ELF-1 (cell line): ENCODE data around the gene SLC1A4.

Experiments used
- DNase-seq: peaks from one replicate; pipeline ENCODE4 v3.0.0-alpha.2; 2016; ENCODE audit warnings: low read depth, low spot score

The SLC1A4 gene

DNA sequence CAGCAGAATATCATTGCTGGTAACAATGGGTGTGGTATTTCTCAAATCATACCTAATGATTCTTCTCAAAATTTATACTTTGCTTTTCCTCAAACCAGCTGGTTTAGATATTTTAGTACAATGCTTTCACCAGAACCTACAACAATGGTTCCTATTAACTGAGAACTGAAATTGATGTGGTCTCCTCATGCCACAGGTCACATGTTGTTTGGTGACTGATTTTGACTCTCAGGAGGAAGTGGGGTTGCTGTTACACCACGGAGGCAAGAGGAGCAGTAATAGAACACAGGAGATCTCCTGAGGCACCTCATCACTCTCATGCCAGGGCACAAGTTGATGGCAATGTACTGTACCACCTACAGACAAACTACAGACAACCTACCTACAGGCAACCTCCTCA, 64.0 kb downstream of the SLC1A4 start:
- DNase-seq = no peak

DNA sequence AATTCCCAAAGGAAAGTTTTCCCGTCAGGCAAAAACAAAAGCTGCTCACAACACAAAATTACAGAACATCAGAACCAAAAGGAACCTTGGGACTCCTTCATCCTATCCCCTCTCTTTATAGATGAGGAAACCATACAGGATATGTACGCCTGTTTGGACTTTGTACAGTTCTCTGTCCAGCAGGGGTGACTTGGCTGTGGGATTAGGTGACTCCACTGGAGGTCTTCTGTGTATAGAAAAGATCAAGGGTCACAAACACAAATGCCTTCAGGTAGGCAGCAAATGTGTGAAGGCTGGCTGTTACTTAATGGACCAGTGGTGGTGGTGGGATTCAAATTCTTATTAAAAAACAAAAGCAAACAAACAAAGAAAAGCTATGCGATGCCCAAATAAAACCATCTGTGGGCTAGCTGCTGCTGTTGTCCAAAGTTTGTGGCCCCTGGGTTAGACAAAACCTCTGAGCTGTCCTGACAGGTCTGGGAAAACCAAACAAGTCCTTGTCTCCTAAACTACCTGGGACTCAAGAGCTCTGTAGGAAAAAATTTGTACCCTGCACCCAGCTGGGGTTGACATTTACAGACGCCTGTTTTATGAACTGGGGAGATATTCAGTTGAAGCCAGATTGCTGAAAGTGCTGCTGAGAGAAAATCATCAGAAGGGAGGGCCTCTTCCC, 65.7 kb downstream of the SLC1A4 start:
- DNase-seq = no peak

DNA sequence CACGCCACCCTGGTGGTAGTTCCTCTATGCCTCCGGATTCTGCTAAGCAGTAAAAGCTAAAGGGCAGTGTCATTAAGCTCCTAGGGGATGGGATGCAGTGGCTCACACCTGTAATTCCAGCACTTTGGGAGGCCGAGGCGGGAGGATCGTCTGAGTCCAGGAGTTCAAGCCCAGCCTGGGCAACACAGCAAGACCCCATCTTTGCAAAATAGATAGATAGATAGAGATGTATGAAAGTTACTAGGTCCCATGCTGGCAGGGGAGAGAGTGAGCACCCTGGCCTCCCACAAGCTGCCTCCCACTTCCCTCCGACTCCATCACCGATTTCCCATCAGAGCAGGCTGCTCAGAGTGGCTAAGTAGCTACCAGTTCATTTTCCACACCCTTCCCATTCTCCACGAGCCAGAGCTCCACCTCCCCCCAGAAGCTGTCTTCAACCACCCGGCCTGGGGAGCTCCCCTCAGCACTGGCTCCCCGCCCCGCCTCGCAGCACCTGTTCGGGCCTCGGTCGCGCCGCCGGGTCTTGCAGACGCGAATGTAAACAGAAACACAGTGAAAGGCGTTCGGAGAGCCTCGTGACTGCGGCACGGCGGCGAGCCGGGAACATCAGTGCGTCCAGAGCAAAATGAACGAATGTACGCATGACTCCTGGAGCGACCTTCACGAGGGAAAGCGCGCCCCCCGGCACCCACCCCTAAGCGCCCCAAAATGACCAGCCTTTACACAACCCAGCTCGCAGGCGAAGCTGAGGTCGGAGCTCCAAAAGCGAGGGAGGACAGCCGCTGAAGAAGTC, 66.4 kb downstream of the SLC1A4 start:
- DNase-seq = peak; percentile 32

DNA sequence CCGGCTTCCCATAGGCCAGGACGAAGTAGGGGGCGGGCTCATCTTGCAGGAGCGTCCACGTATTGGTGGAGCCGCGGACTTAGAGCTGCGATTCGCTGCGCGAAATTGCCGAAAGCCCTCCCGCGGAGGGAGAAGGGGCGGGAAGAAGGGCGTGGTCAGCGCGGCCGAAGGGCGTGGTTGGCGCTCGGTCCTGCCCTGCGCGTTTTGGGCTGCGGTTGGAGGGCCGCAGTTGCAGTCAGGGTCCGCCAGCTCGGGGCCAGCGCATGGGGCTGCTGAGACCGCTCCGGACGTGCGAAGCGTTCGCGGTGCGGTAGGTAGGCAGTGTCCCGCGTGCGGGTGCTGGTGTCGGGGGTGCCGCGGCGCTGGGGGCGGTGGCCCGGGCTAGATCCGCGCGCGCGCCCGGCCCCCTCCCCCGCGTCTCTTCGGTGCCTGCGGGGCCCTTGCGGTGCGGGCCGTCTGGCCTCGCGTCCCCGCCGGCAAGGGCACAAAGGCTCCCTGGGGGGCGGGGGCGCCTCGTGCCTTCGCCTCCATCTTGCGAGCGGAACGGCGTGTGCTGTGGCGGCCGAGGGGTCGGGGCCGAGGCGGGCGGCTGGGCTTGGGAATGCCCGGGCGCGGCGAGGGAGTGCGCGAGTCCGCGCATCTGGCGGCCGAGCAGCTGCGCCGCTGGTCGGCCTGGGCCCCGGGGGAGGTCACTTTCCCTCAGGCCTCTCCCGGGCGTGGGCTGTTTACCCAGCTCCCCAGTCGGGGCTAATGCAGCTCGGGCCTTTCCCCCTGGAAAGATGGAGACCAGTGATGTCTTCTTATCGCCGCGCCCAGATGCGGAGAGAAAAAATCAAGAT, 67.2 kb downstream of the SLC1A4 start, which contains the start of gene CEP68:
CEP68 (plus strand) TSS at position 202 of the 839 bp plus-strand sequence. CDS start 13,029 bp downstream, outside the sequence.
- DNase-seq = peak; percentile 99

DNA sequence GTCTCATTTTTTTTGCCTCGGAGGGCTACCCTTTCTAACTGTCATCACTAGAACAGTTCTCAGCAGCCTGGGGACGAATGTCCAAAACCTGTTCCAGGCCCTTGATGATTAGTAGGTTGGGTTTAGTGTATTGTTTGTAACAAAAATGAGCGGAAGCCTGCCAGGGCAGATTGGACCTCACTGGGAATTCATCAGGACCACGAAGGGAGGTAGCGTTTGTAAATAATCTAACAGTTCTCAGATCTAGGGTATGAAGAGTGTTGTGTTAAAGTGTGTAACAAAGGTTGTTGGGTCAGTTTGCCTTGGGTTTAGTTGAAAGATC, 67.8 kb downstream of the SLC1A4 start:
- no peak for DNase-seq

DNA sequence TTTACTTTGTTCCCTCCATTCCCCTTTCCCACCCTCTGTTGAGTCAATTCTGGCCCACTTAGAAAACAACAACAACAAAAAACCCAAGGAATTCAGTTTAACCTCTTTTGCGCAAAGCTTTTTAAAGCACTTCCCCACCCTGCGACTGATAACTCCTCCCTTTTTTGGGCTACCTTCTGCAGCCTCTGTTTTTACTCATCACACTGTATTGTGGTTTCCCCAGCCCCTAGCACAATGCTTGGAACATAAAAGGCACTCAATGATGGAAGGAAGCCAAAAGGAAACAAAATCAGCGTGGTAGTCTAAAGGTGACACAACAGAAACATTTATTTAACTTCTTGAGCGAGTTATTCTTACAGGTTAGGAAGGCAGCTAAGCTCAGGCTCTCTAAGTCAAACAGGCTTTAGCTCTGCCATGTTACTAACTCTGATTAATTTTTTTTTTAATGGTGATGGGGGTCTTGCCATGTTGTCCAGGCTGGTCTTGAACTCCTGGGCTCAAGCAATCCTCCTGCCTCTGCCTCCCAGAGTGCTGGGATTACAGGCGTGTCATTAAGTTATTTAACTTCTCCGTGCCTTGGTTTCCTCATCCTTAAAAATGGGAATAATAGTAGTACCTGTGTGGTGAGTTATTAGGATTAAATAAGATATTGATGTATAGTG, 68.3 kb downstream of the SLC1A4 start:
- DNase-seq = no peak

DNA sequence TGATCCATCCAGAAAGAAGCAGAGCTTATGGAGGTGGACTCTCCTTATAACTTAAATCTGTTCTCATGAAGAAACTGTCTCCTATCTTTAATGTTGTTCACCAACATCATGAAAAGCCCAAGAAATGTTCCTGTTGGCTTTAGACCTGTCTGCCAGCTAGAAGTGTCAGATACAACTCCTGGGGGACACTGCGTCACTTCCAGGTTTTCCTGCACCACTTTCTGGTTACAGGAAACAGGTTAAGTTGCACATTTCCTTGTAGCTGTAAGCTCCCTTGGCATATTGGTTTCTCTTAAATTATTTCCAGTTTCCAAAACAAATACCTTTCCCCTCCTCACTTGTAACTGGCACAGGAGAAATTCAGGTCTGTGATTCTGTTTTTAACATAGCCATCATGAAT, 69.9 kb downstream of the SLC1A4 start:
- DNase-seq = no peak

DNA sequence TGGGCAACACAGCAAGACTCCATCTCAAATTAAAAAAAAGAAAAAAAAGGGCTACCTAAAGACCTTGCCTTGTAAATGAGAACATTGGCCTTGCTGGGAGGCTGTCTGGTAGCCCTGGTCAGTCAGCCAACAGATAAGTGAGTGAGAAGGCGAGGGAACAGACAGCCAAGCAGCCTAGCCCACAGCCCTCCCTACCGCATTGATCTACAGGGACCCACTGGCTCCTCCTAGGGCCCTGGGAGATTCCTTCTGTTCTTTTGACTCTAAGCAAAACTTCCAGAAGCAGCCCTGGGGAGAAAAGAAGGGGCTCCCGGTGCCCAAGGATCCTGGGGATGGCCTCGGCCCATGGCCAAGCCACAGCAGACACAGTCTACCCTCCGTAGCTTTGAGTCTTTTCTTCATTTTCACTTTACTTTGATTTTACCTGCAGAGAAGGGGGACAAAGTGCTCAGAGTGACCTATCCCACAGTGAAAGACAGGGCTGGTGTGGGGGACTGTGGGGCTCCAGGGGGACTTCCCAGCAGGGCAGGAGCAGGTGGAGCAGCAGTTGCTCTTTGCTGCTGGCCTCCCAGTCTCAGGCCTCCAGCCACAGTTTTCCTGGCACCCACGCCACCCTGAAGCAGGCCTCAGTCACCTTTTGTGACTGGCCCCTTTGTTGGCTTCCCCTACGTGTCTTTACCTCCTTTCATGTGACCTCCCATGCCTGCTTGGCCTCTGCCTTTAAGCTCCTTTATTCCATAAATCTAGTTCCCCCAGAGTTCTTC, 72.1 kb downstream of the SLC1A4 start:
- DNase-seq = no peak

DNA sequence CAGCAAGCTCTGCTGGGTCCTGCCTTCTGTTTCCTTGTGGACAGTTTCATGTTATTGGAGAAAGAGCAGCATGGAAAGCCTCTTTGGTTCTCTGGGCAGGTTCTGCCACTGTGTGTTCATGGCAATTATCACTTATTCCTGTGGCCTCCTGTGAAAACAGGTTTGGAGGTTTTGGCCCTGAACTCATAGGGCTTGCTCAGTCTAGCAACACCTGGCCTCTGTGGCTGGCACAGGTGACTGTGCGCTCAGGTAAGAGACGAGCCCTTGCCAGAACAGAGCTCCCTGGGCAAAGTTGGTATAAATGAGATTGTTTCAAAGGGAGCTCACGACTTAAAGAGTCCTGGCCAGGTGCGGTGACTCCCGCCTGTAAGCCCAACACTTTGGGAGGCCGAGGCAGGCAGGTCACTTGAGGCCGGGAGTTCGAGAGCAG, 72.7 kb downstream of the SLC1A4 start:
- DNase-seq = no peak

DNA sequence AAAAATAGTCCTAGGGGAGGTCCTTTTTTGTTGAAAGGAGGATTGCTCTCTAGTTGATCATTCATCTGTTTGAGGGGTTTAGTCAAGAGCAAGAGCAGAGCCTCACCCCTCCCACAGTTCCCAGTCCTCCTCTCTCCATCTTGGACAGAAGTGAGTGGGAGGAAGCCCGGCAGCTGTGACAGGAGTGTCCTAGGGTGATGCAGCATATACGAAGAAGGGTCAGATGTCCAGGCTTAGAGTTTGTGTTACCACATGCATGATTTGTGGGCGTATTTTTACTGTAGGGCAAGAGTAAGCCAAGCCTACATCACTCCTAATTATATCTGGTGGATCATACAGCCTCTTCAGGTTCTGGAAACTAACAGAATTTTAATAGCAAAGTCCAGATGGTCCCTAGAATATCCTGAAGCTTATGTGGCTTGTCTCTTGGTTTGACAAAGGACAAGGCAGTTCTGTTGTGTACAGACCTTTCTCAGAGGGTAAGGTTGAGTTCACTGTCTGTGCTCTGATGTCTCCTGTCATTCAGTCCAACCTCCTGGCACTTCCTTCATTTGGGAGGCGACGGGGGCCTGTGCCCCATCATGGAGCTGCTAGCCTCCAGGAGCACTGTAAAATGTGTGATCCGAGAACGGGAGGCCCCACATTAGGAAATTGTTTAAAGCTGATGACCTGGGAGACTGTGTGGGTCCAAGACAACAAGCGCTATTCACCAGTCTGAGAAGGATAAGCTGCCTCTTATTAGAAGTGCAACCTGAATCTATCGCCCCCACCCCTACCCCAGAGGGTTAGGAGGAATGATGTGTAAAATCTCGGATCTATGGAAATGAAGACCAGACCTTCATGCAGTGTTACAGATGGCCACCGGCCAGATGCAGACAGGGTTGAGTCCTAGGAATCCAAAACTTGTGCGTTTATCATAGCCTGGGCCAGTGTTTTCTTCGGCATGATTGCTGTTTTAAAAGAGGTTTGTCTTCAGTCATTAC, 73.9 kb downstream of the SLC1A4 start:
- no peak for DNase-seq

DNA sequence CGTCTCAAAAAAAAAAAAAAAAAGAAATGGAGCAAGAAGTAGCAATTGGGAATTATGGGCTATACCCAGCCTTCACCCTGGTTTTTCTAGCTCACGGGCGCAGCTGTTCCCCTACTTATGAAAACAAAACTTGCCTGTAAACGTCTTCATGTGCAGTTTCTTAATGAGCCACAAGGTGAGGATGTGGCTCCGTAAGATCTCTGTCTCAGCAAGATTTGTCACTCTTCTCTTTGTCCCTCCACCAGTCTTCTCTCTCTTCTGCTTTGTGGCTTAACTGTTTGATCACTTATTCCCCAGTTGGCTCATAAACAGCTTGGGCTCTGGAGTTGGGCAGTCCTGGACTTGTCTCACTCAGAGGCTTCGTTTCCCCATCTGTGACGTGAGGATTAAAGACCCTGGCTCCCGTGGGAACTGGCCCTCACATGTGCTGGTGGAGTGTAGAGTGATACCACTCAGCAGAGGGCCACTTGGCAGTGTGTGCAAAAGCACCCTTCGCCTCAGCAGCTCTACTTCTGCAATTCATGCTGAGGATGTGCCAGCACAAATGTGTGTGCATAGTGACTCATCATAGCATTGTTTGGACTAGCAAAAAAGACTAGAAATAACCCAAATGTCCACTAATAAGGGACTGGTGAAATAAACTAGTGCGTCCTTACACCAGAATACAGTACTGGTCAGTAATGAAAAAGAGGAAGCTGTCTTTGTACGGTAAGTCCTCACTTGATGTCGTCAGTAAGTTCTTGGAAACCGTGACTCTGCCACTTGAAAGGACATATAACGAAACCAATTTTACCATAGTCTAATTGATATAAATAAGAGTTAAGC, 75.7 kb downstream of the SLC1A4 start:
- DNase-seq = peak; percentile 60

DNA sequence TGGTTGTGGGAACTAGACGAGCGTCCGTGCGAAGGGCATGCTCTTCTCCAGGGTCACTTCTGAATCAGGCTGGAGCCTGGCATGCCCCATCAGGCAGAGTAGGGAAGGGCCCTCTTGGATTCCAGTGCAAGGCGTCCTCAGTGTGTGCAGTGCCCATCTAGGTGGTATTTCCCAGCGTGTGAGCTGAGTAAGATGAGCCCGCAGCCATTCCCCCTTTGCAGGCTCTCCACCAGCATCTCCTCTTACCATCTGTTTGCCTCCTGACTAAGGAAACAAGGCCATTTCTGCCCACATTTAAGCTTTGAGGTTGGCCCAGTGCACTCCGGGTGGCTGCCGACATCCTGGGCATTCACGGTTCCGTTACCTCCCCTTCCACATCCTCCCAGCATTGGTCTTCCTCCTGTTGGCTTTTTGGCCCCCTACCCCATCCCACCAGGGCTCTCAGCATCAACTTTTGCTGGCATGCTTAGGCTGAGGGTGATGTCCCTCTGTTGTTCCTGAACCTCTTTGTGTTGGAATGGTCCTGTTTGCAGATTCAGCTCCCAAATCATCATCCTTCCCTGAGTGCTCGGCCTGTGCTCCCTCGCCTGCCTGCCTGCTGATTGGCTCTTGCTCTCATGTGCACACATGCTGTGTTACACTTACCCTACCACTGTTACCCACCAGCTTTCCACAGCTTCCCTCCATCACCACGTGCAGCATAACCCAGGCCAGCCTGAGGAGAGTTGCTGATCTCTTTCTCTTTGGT, 78.8 kb downstream of the SLC1A4 start:
- DNase-seq = no peak

DNA sequence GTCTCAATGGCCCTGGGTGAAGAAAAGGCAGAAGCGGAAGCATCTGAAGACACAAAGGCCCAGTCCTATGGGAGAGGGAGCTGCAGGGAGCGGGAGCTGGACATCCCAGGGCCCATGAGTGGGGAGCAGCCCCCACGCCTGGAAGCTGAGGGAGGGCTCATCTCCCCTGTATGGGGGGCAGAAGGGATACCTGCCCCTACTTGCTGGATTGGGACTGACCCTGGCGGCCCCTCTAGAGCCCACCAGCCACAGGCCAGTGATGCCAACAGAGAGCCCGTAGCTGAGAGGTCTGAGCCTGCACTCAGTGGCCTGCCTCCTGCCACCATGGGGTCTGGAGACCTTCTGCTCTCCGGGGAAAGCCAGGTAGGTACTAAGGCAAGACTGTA, 80.2 kb downstream of the SLC1A4 start:
- DNase-seq = no peak

DNA sequence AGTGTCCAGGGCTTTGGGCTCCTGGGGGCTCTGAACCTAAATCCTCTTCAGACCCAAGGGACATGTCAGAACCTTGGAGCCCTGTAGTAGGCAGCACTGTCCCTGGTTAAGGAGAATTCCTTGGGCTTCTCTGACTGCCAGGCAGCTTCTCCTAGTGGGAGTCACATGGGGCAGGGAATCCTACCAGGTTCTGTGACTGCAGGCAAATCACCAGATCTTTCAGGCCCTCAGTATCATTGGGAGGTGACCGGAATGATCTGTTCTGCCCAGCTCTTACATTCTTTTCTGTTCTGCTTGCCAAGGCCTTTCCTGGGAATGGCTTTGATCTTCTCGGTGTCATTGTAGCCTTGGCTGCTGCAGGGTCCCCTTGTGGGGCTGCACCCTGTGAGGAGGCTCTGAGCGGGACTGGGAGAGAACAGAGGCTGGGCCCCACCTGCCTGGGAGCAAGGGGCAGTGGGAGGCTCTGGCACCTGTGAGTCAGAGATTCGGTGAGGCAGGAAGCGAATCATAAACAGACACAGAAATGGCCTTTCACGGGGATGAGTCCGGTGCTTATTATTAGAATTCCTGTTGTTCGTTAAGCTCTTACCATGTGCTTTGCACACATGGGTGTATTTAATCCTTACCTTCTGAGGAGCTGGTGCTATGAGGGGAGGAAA, 81.1 kb downstream of the SLC1A4 start:
- DNase-seq = peak; percentile 28

DNA sequence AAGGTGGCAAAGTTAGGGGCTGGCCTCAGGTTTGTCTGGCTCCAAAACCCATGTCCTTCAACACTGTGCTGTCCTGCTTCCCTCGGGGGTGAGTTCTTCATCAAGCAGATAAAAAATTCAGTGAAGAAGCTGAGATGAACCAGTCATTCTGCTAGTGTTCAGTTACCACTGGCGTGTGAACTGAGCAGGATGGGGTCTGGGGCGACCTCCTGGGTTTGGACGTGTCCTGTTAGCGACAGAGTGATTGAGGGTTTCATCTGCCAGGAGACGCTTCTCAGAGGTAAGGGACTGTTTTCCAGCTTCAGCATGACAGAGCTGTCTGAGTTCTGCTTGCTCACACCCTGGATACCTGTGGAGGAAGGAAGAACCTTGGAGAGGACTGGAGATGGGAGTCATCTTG, 81.7 kb downstream of the SLC1A4 start:
- no peak for DNase-seq

DNA sequence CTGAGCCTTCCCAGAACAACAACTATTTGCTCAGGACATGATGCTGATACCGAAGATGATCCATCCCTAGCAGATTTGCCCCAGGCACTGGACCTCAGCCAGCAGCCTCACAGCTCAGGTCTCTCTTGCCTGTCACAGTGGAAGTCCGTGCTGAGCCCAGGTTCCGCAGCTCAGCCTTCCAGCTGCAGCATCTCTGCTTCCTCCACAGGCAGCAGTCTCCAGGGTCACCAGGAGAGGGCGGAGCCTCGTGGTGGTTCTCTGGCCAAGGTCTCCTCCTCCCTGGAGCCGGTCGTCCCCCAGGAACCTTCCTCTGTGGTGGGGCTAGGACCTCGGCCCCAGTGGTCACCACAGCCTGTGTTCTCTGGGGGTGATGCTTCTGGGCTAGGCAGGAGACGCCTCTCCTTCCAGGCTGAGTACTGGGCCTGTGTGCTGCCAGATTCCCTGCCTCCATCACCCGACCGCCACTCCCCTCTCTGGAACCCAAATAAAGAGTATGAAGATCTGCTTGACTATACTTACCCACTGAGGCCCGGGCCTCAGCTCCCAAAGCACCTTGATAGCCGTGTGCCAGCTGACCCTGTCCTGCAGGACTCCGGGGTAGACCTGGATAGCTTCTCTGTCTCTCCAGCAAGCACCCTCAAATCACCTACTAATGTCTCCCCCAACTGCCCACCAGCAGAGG, 82.4 kb downstream of the SLC1A4 start:
- peak; percentile 58 for DNase-seq
